Thyroid gland (tissue), 4 donors: ENCODE measurements around the gene NAT9. TPM values are rescaled to one million over a fixed set of nuclear protein-coding genes. Genes with fewer than 3 reads are reported as not detected.

ENCODE experiments used
- DNase-seq, 2 donors: peaks; one replicate each; pipeline ENCODE4 v3.0.0-alpha.2; 2019
- H3K27ac ChIP-seq, 3 donors: fragments of 200-600 bp; sonication (generic); 1 replicate in 2 of 3; 2 replicates in 1 of 3; pipeline ENCODE4 v1.5.1; 2016 to 2019; ENCODE audit warnings: mild to moderate bottlenecking in 1 of 3, moderate library complexity in 1 of 3
- H3K27me3 ChIP-seq: fragments of 200-600 bp; sonication (generic); one replicate; pipeline ENCODE4 v1.5.1; 2019
- H3K36me3 ChIP-seq, 2 donors: fragments of 200-600 bp; sonication (generic); one replicate each; pipeline ENCODE4 v1.5.1; 2016 to 2019
- H3K4me1 ChIP-seq, 2 donors: fragments of 200-600 bp; sonication (generic); one replicate each; pipeline ENCODE4 v1.5.1; 2017 to 2019
- H3K4me3 ChIP-seq, 3 donors: fragments of 200-600 bp; sonication (generic); replicated peaks in 1 of 3; 1 replicate in 2 of 3; 2 replicates in 1 of 3; pipeline ENCODE4 v1.5.1; 2016; ENCODE audit warnings: mild to moderate bottlenecking in 1 of 3
- H3K9me3 ChIP-seq: fragments of 200-600 bp; sonication (generic); one replicate; pipeline ENCODE4 v1.5.1; 2017
- CTCF ChIP-seq, 6 experiments: fragments of 200-600 bp in 3 of 6; fragments of 450-650 bp in 3 of 6; sonication (generic) in 3 of 6; IDR thresholded peaks; one replicate each; pipeline ENCODE4 v1.5.1; 2016 to 2019; ENCODE audit warnings: antibody characterized with exemption in 6 of 6, mild to moderate bottlenecking in 2 of 6, inconsistent platforms in 1 of 6, moderate library complexity in 1 of 6
- POLR2A ChIP-seq, 2 donors: fragments of 450-650 bp; IDR thresholded peaks; one replicate each; pipeline ENCODE4 v1.6.1; 2017; ENCODE audit warnings: antibody characterized with exemption in 2 of 2, mild to moderate bottlenecking in 2 of 2, moderate library complexity in 1 of 2
- whole genome bisulfite sequencing, 2 donors: methylation state at CpG; one replicate each; pipeline ENCODE4 v1.1.5; 2017; 5-methylcytosine and 5-hydroxymethylcytosine counted together
- intact Hi-C: fragments of 100-400 bp; cut with DNase I; formaldehyde crosslinking; loops from one replicate; pipeline ENCODE4 v1.15.1; 2023
- total RNA-seq, 4 donors: library from RNA; depleted of rRNA; stranded (reverse); fragments of >200 nt; gene quantifications; one replicate each; pipeline ENCODE4 v1.2.3, GENCODE V29; 2016

The NAT9 gene
- 10 to 100 TPM; 33.1 to 46.5 (median 41.4) TPM for total RNA-seq

GRCh38 chr17:74776044-74776962, at the start of gene NAT9:
Gene NAT9, minus strand, starts transcription at chr17:74776345. Its CDS starts 647 bp downstream, at chr17:74775698.
- Histone ChIP-seq H3K27me3 (no peaks in the 10 kb centered on the region), H3K36me3 (peaks cover 17 to 19% of the 10 kb centered on the region in 2 donors), H3K27ac (peak within 1 kb of the TSS in 2 of 3 donors; percentile 14 to 38), H3K4me3 (peak within 1 kb of the TSS; percentile 54 to 90 (median 72)), H3K4me1 (peaks cover 12 to 17% of the 10 kb centered on the region in 2 donors), H3K9me3 (no peaks in the 10 kb centered on the region)
- 1 to 2% methylated on average over 31 to 35 of the region's 64 CpGs for WGBS, 2 donors
- DNase-seq, result peak; percentile 96 to 98
- intact Hi-C loops, result no loop called here
- TF ChIP-seq CTCF (IDR thresholded peaks at IDR 0.05) (no peak), POLR2A (IDR thresholded peaks at IDR 0.05) (peak in 1 of 2 donors; percentile 79)

GRCh38 chr17:74824961-74825627, 48.9 kb upstream of the NAT9 start:
- no peaks in the 10 kb centered on the region for H3K27me3 ChIP-seq
- peak; percentile 81 to 87 for DNase-seq
- H3K36me3 ChIP-seq, result no peaks in the 10 kb centered on the region
- no peaks in the 10 kb centered on the region for H3K9me3 ChIP-seq
- no peak overlapping the region for H3K4me3 ChIP-seq
- peak overlapping the region in 1 of 3 donors; percentile 75 for H3K27ac ChIP-seq
- H3K4me1 ChIP-seq, result peaks cover 57 to 81% of the 10 kb centered on the region in 2 donors
- 50 to 68% methylated on average over 10 to 11 of the region's 11 CpGs for WGBS, 2 donors
- intact Hi-C loops, result no loop called here
- TF ChIP-seq CTCF (IDR thresholded peaks at IDR 0.05) (peak in 2 of 6 experiments; percentile 3 to 17), POLR2A (IDR thresholded peaks at IDR 0.05) (no peak)

GRCh38 chr17:74822939-74823367, 46.8 kb upstream of the NAT9 start:
- no peak overlapping the region for H3K4me3 ChIP-seq
- no peaks in the 10 kb centered on the region for H3K9me3 ChIP-seq
- intact Hi-C loops, result no loop called here
- peaks cover 46 to 64% of the 10 kb centered on the region in 2 donors for H3K4me1 ChIP-seq
- H3K27me3 ChIP-seq, result no peaks in the 10 kb centered on the region
- H3K36me3 ChIP-seq, result no peaks in the 10 kb centered on the region
- peak overlapping the region; percentile 12 to 48 (median 14) for H3K27ac ChIP-seq
- TF ChIP-seq POLR2A (IDR thresholded peaks at IDR 0.05), result no peak
- no peak for TF ChIP-seq CTCF (IDR thresholded peaks at IDR 0.05)
- WGBS, 2 donors, result 66 to 72% methylated on average over 12 of the region's 12 CpGs
- no peak for DNase-seq

- Histone ChIP-seq H3K9me3 (no peaks in the 10 kb centered on the region), H3K4me3 (no peak overlapping the region), H3K27ac (peak overlapping the region; percentile 12 to 48 (median 14)), H3K4me1 (peaks cover 46 to 67% of the 10 kb centered on the region in 2 donors), H3K27me3 (no peaks in the 10 kb centered on the region), H3K36me3 (no peaks in the 10 kb centered on the region)
- 60 to 68% methylated on average over 11 to 15 of the region's 15 CpGs for WGBS, 2 donors
- TF ChIP-seq CTCF (IDR thresholded peaks at IDR 0.05), result no peak
- TF ChIP-seq POLR2A (IDR thresholded peaks at IDR 0.05), result no peak
- intact Hi-C loops, result no loop called here
- peak in 1 of 2 donors; percentile 45 for DNase-seq
These were observed 46.3 kb upstream of the NAT9 start for GRCh38 chr17:74822335-74822938.
